Prostate gland (tissue), 2 donors: ENCODE measurements around the gene COQ10B. TPM values are rescaled to one million over a fixed set of nuclear protein-coding genes. Genes with fewer than 3 reads are reported as not detected.

Experiments used
- DNase-seq: peaks from one replicate; pipeline ENCODE4 v3.0.0-alpha.2; 2019; ENCODE audit warnings: low spot score
- H3K27ac ChIP-seq, 2 donors: fragments of 200-600 bp; sonication (generic); 2 replicates each; pipeline ENCODE4 v1.5.1; 2017 to 2019
- H3K27me3 ChIP-seq: fragments of 200-600 bp; sonication (generic); replicated peaks from 2 replicates; pipeline ENCODE4 v1.5.1; 2019; ENCODE audit not compliant: insufficient read depth
- H3K36me3 ChIP-seq, 2 donors: fragments of 200-600 bp; sonication (generic); 1 replicate in 1 of 2; 2 replicates in 1 of 2; pipeline versions ENCODE4 v1.5.1 to v1.8.1; 2017 to 2019
- H3K4me1 ChIP-seq: fragments of 200-600 bp; sonication (generic); replicated peaks from 2 replicates; pipeline ENCODE4 v1.5.1; 2019
- H3K4me3 ChIP-seq, 2 donors: fragments of 200-600 bp; sonication (generic); 2 replicates each; pipeline ENCODE4 v1.5.1; 2017 to 2019
- H3K9me3 ChIP-seq: fragments of 200-600 bp; sonication (generic); 2 replicates; pipeline ENCODE4 v1.5.1; 2017
- CTCF ChIP-seq, 4 experiments: fragments of 200-600 bp in 2 of 4; fragments of 450-650 bp in 2 of 4; sonication (generic) in 2 of 4; IDR thresholded peaks; 1 replicate in 3 of 4; 2 replicates in 1 of 4; pipeline ENCODE4 v1.5.1; 2016 to 2019; ENCODE audit warnings: antibody characterized with exemption in 4 of 4, mild to moderate bottlenecking in 2 of 4, moderate library complexity in 2 of 4
- POLR2A ChIP-seq: fragments of 450-650 bp; IDR thresholded peaks from one replicate; pipeline ENCODE4 v1.6.1; 2016; ENCODE audit warnings: antibody characterized with exemption, mild to moderate bottlenecking
- POLR2AphosphoS5 ChIP-seq: sonication (generic); formaldehyde crosslinking; IDR thresholded peaks from one replicate; pipeline ENCODE4 v1.6.1; 2017; ENCODE audit warnings: antibody characterized with exemption
- WGBS: methylation state at CpG from one replicate; pipeline ENCODE4 v1.1.5; 2018; 5-methylcytosine and 5-hydroxymethylcytosine counted together
- intact Hi-C: fragments of 100-400 bp; cut with DNase I; formaldehyde crosslinking; loops from one replicate; pipeline ENCODE4 v1.14.2; 2022
- total RNA-seq, 2 donors: library from RNA; depleted of rRNA; stranded (reverse); fragments of >200 nt; gene quantifications; one replicate each; pipeline ENCODE4 v1.1.0, GENCODE V29; 2016

Gene COQ10B
- total RNA-seq, 2 donors from 2014 or later = 18.7 to 20.1 TPM

DNA sequence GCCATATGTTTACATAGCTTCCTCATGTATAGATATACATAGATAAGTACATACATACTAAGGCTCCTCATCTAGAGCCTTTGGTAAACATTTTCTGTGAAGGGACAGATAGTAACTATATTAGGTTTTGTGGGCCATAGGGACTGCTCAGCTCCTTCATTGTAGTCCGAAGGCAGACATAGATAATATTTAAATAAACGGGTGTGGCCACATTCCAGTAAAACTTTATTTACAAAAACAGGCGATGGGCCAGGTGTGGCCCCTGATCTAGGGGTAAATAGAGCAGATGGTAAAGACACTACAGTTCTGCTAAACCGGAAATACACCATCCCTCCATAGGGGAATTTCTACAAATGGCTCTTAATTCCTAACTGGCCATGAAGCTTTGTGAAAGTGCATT lies 7.3 kb downstream of the COQ10B start:
- 68% methylated on average over 4 of the region's 4 CpGs for WGBS
- H3K36me3 ChIP-seq = peaks cover 0 to 6% of the 10 kb centered on the region in 2 donors

DNA sequence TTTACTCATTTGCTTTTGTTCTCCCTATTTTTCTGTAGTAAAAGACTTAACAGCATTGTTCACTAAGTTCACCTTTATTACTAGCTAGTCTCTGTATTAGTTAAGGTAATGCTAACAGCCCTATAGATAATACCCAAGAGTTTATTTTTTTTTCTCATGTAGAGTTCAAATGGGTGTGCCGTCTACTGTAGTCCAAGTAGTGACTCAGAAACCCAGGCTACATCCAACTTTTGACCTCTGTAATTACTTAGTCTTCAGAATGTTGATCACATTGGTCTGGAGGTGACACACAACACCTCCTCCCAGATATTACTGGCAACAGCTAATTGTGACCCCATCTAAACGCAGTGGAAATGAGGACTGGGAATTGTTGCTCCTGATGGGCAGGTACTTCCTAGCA lies 7.7 kb downstream of the COQ10B start:
- Histone ChIP-seq H3K27ac (no peak overlapping the region), H3K36me3 (peaks cover 0 to 6% of the 10 kb centered on the region in 2 donors), H3K27me3 (no peaks in the 10 kb centered on the region), H3K4me1 (no peaks in the 10 kb centered on the region), H3K4me3 (no peak overlapping the region), H3K9me3 (no peaks in the 10 kb centered on the region)
- DNase-seq = no peak
- no peak for TF ChIP-seq CTCF (IDR thresholded peaks at IDR 0.05)
- no peak for TF ChIP-seq POLR2AphosphoS5
- no peak for TF ChIP-seq POLR2A
- intact Hi-C loops = no loop called here
- WGBS = 95% methylated on average over 2 of the region's 2 CpGs

More for the DNA sequence above, 7.3 kb downstream of the COQ10B start:
- intact Hi-C loops = no loop called here
- Histone ChIP-seq H3K27me3 (no peaks in the 10 kb centered on the region), H3K4me3 (no peak overlapping the region), H3K27ac (no peak overlapping the region), H3K9me3 (no peaks in the 10 kb centered on the region), H3K4me1 (no peaks in the 10 kb centered on the region)
- TF ChIP-seq POLR2A (no peak), CTCF (IDR thresholded peaks at IDR 0.05) (no peak), POLR2AphosphoS5 (no peak)
- DNase-seq = no peak

DNA sequence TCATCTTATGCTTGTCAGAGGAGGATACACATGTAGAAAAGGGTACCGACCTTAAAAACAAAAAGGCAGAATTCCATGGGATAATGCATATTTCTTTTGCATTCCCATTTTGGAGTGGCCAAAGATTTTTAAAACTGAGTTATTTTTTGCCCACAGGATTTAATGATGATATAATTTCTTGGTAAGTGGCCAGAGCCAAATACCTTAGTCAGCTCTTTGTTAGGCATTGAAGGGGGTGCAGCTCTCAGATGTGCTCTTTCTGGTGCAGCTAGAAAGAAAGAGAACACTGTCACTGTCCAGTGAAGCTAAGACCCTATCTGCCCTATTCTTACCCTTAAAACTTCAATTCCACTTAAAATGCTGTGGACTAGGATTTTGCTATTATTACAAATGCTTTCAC lies 10.8 kb downstream of the COQ10B start:
- intact Hi-C loops = no loop called here
- peaks cover 0 to 6% of the 10 kb centered on the region in 2 donors for H3K36me3 ChIP-seq
- 79% methylated on average over 1 of the region's 1 CpG for WGBS

GRCh38 chr2:197472166-197472565 lies 18.8 kb downstream of the COQ10B start:
- 96% methylated on average over 5 of the region's 5 CpGs for WGBS
- Histone ChIP-seq H3K27ac (no peak overlapping the region), H3K36me3 (no peaks in the 10 kb centered on the region), H3K4me3 (no peak overlapping the region), H3K27me3 (no peaks in the 10 kb centered on the region), H3K4me1 (no peaks in the 10 kb centered on the region), H3K9me3 (no peaks in the 10 kb centered on the region)
- no peak for TF ChIP-seq POLR2A
- DNase-seq = no peak
- intact Hi-C loops = no loop called here

More for the DNA sequence above, 10.8 kb downstream of the COQ10B start:
- no peak overlapping the region for H3K27ac ChIP-seq
- TF ChIP-seq POLR2A (no peak), CTCF (IDR thresholded peaks at IDR 0.05) (no peak), POLR2AphosphoS5 (no peak)
- no peaks in the 10 kb centered on the region for H3K9me3 ChIP-seq
- H3K4me1 ChIP-seq = no peaks in the 10 kb centered on the region
- no peak overlapping the region for H3K4me3 ChIP-seq
- DNase-seq = no peak
- no peaks in the 10 kb centered on the region for H3K27me3 ChIP-seq

- Histone ChIP-seq H3K4me3 (no peak overlapping the region), H3K27ac (no peak overlapping the region), H3K9me3 (no peaks in the 10 kb centered on the region), H3K4me1 (no peaks in the 10 kb centered on the region), H3K36me3 (peaks cover 3% of the 10 kb centered on the region in 2 donors), H3K27me3 (no peaks in the 10 kb centered on the region)
- WGBS = 96% methylated on average over 3 of the region's 3 CpGs
- no peak for DNase-seq
- TF ChIP-seq POLR2A (no peak), CTCF (IDR thresholded peaks at IDR 0.05) (no peak), POLR2AphosphoS5 (no peak)
- intact Hi-C loops = no loop called here
These were observed 24.4 kb downstream of the COQ10B start for GRCh38 chr2:197477797-197478196.
